Esophagus mucosa (tissue), 1 donor: ENCODE results near the gene KIF25. TPM values are rescaled to one million over a fixed set of nuclear protein-coding genes. Genes with fewer than 3 reads are reported as not detected.
"Not testable (repeated sequence)": the region's sequence is repeated elsewhere in the genome, so short reads cannot be mapped to it uniquely, and the experiment has no call there.

Experiments
- ATAC-seq: fragments of 200-7000 bp; cut with Tn5 transposase; one replicate; pipeline ENCODE4 v1.9.1; 2020
- total RNA-seq: library from RNA; stranded (reverse); gene quantifications from one replicate; pipeline ENCODE4 v1.2.4, GENCODE V29; 2023
- donor health status: DM: yes; HTN: yes; CAD: no.

KIF25 gene
- total RNA-seq, 1 donor from 2014 or later = not detected

DNA sequence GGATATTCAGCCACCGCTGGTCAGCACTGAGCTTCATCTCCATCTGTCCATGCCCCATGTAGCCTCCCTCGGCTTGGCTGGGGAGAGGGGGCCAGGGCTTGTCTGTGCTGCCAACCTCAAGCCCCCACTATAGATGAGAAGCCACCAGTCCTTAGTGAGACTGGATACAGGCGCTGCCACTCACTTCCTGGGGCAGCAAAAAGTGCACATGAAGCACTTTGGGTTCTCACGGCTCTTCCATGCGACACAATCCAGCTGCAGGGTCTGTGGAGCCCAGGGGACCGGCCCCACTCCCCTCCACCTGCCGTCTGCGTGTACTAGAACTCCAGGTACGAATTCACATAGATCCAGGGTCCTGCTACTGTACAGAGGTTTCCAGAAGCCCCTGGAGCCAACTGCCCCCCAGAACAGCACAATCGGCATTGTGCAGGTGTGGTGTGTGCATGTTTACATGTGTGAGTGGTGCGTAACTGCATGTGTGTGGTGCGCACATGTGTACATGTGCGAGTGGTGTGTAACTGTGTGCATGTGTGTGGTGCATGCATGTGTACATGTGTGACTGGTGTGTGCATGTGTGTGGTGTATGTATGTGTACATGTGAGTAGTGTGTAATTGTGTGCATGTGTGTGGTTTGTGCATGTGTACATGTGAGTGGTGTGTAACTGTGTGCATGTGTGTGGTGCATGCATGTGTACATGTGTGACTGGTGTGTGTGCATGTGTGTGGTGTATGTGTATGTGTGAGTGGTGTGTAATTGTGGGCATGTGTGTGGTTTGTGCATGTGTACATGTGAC lies 76.7 kb downstream of the KIF25 start:
- no peak for ATAC-seq

DNA sequence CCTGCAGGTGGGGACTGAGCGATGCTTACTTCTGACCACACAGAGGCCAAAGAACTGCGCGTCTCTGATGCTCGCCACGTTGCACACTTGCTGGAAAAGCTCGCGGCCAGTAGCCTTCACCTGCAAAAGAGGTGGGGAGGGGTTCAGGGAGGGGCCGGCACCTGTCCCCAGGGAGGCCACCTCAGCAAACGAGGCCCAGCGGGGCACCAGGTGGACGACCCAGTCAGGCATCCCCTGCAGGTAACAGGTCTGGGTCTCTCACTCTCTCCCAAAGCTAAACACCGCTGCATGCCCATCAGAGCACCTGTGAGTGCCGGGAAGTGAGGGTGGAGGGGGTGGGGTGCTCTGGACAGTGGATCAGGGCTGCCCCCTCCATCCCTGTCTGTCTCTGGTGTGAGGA lies 77.7 kb downstream of the KIF25 start:
- ATAC-seq = no peak

DNA sequence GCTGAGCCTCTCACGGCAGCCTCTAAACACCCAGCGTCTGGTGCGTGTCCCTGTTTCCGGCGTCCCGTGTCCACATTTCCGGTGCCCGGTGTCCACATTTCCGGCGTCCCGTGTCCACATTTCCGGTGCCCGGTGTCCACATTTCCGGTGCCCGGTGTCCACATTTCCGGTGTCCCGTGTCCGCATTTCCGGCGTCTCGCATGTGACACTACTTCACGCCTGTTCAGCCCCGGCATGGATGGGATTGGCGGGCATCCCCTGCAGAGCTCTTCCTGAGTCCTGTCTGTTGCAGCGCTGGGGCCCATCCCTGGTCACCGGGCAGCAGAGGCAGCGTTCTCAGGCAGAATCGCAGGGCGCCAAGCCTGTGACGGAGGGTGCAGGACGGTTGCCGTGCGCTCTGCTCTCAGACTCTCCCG lies 78.3 kb downstream of the KIF25 start:
- ATAC-seq = no peak

DNA sequence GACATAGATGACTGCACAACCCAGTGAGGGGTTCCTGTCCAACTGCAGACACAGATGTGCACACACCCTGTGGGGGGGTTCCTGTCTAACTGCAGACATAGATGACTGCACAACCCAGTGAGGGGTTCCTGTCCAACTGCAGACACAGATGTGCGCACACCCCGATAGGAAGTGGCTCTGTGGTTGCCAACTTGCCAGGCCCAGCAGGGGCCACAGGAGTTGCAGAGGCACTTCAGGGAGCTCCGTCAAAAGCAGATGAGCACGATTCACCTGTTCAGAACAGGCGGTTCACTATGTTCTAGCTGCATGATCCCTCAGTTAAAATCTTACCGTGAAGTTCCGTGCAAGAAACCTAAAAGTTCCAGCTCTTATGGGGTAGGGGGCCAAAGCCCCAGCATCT lies 79.9 kb downstream of the KIF25 start:
- not testable (repeated sequence) for ATAC-seq

DNA sequence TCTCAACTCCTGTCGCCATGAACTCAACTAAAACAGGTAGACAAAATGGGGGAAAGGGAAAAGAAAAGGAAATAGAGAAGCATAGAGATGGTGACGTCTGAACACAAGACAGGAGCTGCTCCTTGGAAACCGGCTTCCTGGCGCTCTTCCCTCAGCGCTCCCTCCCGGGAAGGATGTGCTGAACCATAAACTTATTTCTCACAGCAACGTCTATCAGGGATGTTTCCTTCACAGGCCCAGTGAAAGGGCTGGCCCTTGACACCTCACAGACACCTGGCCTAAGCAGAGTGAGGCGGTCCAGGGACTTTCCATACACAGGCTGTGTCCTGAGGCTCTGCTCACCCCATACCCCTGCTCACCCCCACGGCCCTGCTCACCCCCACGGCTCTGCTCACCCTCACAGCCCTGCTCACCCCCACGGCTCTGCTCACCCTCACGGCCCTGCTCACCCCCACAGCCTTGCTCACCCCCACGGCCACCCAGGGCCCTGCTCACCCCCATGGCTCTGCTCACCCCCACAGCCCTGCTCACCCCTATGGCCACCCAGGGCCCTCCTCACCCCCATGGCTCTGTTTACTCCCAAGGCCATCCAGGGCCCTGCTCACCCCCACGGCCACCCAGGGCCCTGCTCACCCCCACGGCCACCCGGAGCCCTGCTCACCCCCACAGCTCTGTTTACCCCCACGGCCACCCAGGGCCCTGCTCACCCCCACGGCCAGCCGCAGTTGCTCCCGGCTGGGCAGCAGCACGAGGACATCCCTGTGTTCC lies 80.9 kb downstream of the KIF25 start:
- ATAC-seq = no peak

DNA sequence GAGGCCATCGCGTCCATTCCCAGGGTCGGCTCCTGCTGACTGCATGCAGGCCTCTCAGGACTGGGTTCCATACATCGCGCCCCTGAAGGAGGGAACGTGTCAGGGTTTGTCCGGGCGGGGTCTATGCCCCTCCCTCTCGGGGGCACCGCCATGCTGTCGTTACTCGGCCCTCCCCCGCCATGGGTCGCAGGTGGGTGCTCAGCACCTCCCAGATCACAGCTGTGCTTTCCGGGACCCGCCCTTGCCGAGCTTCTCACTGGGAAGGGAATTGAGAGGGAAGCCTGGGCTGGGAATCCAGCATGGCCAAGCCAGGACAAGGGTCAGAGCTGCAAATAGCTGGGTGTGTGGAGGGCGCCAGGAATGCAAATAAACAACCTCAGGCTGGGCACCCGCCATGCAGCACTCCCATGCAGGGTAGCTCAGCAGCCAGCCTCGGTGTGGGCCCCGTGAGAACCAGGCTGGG lies 81.5 kb downstream of the KIF25 start, which contains the start of gene FRMD1:
TSS of gene FRMD1 (minus strand) at position 270 of the 463 bp plus-strand sequence. CDS start at position 152, 118 bp downstream.
- ATAC-seq = no peak

DNA sequence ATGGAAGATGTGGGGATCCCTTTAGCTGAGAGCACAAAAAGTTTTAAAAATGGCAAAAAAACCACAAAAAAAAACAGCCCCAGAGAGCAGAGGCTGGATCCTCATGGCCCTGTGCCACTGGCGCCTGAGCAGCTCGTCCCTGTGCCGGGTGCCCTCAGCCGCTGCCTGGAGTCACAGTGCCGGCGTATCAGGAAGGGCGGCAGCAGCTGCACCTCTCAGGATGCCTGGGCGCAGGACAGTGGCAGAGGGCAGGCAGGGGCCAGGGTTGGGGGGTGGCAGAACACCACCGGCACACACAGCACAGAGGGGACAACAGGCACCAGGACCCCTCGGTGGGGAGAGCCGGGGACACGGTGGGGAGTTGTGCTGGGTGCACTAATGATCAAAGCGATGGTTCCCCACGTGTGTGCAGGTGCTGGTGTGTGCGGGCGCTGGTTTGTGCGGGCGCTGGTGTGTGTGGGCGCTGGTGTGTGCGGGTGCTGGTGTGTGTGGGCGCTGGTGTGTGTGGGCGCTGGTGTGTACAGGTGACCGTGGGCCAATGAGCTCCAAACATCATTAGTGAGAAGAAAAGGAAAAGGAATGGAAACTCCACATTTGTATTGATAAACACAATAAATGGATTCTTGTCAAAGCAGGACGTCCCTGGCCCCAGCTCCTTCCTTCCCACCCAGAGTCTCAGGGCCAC lies 83.1 kb downstream of the KIF25 start:
- ATAC-seq = no peak

DNA sequence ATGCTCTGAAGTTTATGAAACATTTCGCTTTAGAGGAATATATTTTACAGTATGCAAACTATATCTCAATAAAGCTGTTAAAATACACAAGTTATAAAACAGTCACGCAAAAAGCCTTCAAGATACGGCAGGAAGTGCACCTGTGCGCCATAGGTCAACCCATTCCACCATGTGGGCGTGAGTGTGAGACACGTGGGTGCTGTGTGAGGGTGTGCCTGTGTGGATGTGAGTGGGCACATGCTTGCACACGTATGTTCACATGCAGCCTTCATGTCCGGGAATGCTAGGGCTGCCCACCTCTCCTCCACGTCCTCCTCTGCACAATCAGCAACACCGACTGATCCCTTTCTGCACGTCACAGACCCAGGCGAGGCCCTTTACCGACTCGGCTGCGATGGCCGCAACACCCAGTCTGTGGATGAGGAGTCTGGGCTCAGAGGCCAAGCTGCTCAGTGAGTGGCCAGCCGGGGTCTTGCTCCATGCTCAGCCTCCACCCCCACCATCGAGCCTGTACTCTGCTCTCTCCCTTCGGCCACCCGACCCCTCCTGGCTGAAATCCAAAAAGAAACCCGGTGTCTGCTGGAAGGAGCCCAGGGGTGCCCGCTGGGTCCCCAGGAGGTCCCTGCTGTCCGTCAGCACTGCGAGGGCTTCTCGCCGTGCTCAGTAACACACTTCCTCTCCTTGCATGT lies 84.5 kb downstream of the KIF25 start:
- ATAC-seq = no peak

DNA sequence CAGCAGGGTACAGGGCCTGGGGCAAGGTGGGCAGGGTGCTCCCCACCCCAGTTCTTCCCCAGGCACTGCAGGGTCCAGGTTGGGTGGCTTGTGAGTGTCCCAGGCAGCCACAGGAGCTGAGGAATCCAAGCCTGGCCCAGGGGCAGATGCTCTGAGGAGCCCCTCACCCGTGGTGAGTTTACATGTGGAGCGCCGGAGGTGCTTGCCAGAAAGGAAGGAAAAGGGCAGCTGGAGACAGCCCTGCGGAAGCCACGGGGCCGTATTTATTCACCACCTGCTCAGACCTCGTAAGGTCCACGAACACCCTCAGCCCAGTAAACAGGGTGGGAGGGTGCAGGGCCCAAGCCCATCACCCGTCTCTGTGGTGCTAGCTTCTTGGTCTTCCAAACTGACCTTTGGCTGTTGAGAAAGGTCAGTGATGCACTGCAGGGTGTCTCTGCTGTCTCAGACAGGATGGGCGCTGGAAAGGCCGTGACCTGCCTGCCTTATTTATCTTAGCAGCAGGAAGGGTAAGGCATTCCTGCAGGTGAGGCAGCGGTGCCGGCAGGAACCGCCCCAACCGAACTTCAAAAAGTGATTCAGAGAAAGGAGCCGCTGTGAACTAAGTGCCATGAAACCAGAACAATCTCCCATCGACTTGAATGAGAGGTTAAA lies 85.5 kb downstream of the KIF25 start:
- no peak for ATAC-seq

DNA sequence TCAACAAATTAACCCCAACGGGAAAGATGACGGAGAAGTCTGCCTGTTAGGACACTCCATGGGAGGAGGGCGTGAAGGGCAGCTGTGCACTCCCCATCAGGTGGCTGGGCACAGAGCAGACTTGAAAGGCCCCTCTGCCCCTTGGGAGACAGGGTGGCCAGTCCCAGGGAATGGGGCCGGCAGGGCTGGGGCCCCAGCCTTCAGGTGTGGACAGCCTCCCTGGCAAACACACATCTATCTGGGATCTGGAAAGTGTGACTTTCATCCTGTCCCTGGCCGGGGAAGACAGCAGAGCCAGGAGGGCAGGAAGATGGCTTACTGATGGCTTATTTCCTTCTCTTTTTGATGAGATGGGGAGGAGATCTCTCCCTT lies 86.0 kb downstream of the KIF25 start:
- ATAC-seq = no peak

DNA sequence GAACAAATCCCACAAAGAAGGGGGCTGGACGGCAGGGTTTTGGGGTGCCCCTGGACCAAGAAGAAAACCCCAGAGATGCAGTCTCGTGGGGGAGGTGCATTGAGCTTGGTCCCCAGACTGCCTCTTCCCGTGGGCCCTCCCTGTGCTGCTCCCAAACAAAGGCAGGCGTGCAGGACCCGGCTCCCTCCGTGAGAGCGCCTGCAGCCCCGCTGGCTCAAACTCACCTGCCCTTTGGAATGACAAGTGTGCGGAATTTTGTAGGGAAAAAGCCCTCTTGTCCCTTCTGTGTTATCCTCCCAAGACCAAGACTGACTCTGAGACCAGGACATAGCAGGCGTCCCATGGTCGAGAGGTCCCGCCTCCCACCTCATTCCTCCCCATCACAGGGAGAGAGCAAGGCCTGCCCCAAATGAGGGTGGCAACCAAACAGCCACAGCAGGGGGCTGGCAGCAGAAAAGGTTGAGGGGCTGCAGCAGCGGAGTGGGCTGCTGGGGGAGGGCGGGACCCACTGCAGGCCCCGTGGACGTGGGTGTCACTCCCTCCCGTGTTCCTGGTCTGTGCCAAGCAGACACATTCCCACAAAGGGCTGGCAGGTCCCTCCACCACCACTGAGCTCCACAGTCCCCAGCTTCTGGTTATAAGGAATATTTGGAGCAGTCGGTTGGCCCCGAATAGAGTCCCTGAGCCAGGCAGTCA lies 87.1 kb downstream of the KIF25 start:
- no peak for ATAC-seq

DNA sequence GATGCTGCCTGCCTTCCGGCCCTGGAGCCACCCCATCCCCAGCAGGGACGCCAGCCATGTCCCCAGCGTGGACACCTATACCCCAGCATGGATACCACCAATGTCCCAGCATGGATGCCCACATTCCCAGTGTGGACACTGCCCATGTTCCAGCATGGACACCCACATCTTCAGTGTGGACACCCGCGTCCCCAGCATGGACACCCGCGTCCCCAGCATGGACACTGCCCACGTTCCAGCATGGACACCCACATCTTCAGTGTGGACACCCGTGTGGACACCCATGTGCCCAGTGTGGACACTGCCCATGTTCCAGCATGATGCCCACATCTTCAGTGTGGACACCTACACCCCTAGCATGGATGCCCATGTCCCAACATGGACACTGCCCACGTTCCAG lies 88.6 kb downstream of the KIF25 start:
- no peak for ATAC-seq

DNA sequence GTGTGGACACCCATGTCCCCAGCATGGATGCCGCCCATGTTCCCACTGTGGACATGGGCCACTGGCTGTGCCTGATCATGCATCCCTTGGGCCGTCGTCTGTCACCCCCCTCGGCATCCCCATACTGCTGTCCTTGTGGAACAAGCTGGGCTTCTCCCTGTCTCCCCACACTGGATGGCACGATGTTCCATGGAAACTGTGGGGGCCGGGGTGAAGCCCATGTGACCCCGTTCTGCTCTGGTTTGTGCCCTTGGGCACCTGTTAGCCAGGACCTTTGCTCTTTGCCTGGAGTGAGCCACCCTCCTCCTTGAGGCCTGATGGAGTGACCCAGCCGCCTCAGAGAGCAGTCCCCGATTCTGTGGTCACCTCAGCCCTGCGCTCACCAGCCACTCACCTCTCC lies 89.1 kb downstream of the KIF25 start:
- ATAC-seq = no peak

DNA sequence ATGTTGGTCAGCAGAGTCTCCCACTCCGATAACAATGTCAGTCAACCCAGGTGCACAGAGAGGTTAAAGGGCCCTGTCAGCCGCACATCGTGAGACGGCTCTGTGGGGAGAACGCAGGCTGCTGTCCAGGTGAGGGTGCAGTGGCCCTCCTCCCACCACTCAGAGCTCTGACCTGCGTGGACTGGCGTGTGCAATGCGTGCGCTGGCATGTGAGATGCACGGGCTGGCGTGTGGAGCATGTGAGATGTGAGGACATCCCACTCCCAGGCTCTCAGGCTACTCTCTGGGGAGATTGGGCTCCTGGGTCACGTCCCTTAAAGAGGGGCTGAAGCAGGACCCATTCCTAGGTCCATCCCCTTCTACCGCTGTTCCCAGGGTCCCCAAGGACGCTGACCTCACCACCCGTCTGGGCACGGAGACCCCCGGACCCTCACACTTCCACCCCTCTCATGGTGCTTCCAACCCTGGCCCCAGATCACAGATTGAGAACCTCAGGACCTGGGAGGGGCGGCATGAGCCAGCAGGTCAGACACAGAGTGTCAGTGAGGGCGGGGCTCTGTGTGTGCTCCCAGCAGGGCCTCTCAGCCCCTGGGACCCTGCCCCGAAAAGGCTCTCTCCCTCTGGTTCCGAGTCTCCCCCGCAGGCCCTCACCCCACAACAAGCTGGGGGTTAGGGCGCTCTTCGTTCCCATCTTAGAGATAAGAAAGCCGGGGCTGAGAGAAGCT lies 90.1 kb downstream of the KIF25 start:
- ATAC-seq = no peak

DNA sequence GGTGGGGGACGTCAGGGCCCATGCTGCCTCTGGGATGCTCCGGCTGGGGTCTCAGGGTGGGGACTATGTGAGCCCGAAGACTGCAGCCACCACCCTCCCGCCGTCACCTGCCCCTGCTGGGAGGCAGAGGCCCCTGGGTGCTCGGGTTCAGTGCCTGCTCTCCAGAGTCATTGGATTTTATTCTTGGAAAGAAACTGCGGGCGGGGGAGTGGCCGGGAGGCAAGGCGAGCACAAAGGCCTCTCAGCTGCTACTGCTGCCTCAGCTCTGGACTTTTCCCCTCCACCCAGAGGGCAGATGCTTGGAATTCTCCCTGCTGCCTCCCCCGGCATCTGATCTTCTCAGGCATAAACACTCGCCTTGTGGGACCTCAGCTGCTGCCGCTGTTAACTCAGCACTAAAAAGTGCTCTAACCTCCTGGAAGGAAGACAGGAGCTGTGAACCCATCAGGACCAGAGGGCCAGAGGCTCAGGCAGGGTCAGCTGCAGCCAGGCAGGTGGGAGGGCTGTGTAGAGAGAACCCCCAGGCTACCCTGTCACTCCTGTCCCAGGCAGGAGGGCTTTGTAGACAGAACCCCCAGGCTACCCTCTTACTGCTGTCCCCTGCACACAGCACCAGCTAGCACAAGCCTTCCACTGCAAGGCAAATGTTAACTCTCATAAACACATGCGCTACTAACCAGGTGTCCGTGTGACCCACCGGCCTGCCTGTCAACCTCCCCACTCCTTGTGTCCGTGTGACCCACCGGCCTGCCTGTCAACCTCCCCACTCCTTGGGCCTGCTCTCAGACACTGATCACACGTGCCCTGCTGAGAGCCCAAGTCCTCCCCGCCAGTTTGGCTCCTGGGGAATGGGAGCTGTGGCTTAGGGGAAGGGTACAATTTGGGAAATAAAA lies 90.9 kb downstream of the KIF25 start:
- no peak for ATAC-seq

DNA sequence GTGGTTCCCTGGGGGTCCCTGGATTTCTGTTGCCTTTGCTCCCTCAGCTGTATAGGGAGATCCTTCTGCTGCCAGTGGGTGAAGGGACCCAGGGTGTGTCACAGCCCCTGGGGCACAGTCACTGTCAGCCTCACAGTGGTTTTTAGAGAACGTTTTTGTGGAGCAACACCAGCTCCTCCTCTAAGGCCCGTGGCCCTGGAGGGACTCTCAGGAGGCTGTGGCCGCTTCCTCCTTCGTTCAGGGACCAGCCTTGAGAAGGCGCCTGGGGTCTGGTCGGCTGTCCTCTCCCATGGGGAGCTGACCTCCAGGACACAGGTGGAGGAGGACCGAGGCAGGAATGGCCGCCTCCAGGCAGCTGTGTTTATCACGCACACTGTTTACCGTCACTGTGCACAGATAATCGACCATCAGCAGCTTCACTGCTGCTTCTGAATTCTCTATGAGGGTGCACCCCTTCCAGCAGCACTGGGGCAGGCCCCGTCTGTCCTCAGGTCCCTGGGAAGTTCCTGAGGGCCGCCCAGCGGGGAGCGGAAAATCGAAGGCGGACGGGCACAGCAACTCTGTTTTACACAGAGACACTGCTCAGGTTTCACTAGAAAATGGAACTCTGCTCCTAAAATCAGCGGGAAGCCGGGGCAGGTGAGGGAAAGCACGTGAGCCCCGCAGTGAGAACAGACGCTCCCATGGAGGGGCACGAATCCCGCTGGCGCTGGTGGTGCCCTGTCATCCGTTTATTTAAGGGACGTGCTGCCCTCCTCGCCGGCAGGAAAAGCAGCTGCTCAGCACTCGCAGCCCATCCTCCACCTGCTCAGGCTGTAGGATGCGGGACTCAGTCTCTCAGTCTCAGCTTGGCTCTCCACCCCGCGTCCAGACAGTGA lies 92.0 kb downstream of the KIF25 start:
- no peak for ATAC-seq

DNA sequence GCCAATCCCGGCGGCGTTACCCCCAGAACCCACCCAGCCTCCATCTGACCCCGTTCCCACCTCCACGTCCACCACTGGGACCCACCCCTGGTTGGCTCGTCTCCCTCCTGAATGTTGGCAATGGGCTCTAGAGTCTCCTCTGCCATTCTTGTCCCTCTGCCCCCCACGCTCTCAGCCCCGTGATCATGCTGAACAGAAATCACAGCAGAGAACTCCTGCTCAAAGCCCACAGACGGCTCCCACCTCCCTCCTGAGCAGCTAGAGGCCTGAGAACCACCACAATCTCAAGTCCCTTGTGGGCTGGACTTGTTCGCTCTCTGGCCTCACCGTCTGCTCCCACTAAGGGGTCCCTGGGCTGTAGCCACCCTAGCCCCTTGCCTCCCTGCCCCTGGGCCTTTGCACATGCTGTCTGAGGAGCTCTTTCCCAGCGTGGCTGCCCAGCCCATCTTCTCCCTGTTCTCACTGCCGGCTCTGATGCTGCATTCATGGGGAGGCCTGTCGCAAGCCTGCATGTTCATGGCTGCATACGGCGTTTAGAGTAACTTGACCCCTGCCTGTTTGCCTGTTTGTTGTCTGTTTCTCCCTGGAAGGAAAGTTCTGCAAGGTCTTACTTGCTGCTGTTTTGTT lies 92.7 kb downstream of the KIF25 start:
- no peak for ATAC-seq

DNA sequence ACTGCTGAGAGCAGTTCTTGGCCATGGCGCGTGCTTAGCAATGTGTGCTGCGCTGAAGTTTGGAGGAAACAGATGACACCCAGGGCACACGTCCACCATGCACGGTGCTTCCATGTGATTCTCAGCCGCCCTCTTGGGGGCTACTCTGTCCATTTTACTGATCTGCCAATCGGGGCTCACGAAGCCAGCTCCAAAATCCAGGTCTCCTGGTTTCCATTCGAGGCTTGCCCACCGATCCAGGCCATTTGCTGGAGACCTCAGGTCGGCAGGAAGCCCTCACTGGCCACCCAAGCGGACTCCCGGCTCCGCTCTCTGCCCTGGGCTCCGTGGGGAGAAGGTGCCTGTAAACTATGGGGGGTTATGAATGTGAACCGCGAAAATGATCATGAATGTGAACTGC lies 93.2 kb downstream of the KIF25 start:
- ATAC-seq = no peak
